ENCODE results near the gene WDR4. TPM values are rescaled to one million over a fixed set of nuclear protein-coding genes. Genes with fewer than 3 reads are reported as not detected.

WDR4 gene
- total RNA-seq, 1 experiment from 2014 or later: 15.3 TPM

DNA sequence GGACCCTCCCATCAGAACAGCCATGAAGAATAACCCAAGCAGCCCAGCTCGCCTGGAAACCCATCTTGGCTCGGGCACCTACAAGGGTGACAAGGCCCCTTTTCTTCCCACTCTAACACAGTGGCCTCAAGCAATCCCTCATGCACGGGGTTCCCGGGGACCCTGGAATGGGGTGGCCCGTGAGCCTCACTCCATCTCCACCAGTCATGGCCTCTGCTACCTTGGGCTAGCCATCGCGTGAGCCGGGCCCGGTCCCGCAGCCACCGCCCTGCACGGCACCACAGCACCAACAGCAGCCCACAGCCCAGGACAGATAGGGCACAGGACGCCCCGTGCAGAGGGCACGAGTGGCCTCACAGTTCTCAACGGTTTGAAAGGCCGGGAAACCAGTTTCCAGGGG, 19.0 kb downstream of the WDR4 start:
- Histone ChIP-seq H3K27ac (ENCODE audit: low read length) (no peak overlapping the region), H3K79me2 (ENCODE audit: low read length) (peaks cover 58% of the 10 kb centered on the region), H3K9me2 (replicated peaks; ENCODE audit: insufficient read depth, low read length) (no peaks in the 10 kb centered on the region), H3K4me3 (ENCODE audit: low read length) (no peak overlapping the region), H3K9me3 (ENCODE audit: low read length) (no peaks in the 10 kb centered on the region), H3K9ac (ENCODE audit: low read length) (no peak overlapping the region), H3K4me2 (ENCODE audit: low read depth, low read length, poor library complexity, severe bottlenecking) (no peak overlapping the region), H4K20me1 (ENCODE audit: insufficient read depth, low read depth, low read length) (peaks cover 57% of the 10 kb centered on the region), H2AFZ (ENCODE audit: low read length) (no peak overlapping the region), H3K4me1 (ENCODE audit: low read length) (no peaks in the 10 kb centered on the region), H3K36me3 (ENCODE audit: insufficient read depth, low read length) (peaks cover 14% of the 10 kb centered on the region; the same call in 1 of the 2 replicates), H3K27me3 (ENCODE audit: low read length) (no peaks in the 10 kb centered on the region)
- DNase-seq: no peak

DNA sequence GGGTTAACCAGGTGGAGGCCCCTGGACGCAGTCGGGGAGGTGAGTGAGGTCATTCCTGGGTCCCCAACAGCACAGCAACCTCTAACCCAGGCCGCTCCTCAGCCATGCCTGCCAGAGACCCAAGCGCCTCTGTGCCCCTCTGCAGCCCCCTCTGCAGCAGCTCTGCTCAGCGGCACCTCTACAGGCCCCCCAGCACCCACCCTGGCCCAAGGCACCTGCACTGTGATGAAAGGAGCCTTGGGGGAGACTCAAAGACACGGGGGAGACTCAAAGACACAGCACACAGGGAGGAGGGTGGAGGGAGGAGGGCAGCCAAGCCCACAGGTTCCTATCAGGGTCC, 19.5 kb downstream of the WDR4 start:
- H3K4me2 ChIP-seq (ENCODE audit: low read depth, low read length, poor library complexity, severe bottlenecking): no peak overlapping the region
- no peak for DNase-seq
- H3K36me3 ChIP-seq (ENCODE audit: insufficient read depth, low read length): peaks cover 17% of the 10 kb centered on the region; the same call in 1 of the 2 replicates
- no peak overlapping the region for H2AFZ ChIP-seq (ENCODE audit: low read length)
- H3K79me2 ChIP-seq (ENCODE audit: low read length): peaks cover 53% of the 10 kb centered on the region
- no peaks in the 10 kb centered on the region for H3K9me2 ChIP-seq (replicated peaks; ENCODE audit: insufficient read depth, low read length)
- no peak overlapping the region for H3K4me3 ChIP-seq (ENCODE audit: low read length)
- H4K20me1 ChIP-seq (ENCODE audit: insufficient read depth, low read depth, low read length): peaks cover 57% of the 10 kb centered on the region
- no peaks in the 10 kb centered on the region for H3K9me3 ChIP-seq (ENCODE audit: low read length)
- no peak overlapping the region for H3K27ac ChIP-seq (ENCODE audit: low read length)
- no peaks in the 10 kb centered on the region for H3K27me3 ChIP-seq (ENCODE audit: low read length)
- H3K9ac ChIP-seq (ENCODE audit: low read length): no peak overlapping the region
- no peaks in the 10 kb centered on the region for H3K4me1 ChIP-seq (ENCODE audit: low read length)

DNA sequence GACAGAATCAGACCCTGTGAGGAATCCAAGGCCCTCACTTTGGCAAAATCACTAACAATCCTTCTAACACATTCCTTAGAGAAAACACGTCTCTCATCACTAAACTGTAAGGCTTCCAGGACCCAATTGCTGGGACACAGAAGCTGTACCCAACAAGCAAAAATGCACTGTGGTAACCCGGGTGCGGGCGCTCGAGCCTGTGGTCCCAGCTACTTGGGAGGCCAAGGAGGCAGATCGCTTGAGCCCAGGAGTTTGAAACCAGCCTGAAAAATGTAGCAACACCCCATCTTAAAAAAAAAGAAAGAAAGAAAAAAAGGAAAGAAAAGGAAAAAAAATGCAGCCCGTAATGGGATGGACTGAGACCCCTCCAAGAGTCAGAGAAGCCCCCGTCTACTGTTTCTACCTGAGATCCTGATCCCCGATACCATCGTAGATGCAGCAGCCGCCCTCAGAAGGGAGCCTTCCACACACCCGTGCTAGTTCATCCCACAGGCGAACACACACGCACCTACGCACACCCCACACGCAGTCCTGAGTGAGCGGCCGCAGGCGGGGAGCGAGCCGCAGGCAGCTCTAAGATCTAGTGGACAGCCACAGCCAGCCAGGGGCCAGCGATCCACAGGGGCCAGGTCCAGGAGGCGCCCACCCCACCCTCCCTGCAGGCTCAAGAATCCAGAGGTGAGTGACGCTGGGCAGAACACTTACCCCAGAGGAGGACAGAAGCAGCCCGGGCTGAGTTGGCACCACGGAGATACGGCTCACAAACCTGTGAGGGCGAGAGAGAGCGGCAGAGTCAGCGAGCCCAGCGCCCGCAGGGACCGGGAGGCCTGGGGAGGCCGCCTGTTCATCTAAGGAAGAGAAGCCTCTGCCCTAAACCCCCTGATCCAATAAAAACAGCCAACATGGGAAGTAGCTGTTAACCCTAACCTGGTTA, 20.1 kb downstream of the WDR4 start:
- peaks cover 46% of the 10 kb centered on the region for H3K79me2 ChIP-seq (ENCODE audit: low read length)
- peaks cover 58% of the 10 kb centered on the region for H4K20me1 ChIP-seq (ENCODE audit: insufficient read depth, low read depth, low read length)
- H3K4me3 ChIP-seq (ENCODE audit: low read length): no peak overlapping the region
- no peaks in the 10 kb centered on the region for H3K27me3 ChIP-seq (ENCODE audit: low read length)
- H3K36me3 ChIP-seq (ENCODE audit: insufficient read depth, low read length): peaks cover 17% of the 10 kb centered on the region; the same call in 1 of the 2 replicates
- no peaks in the 10 kb centered on the region for H3K9me3 ChIP-seq (ENCODE audit: low read length)
- no peaks in the 10 kb centered on the region for H3K4me1 ChIP-seq (ENCODE audit: low read length)
- no peaks in the 10 kb centered on the region for H3K9me2 ChIP-seq (replicated peaks; ENCODE audit: insufficient read depth, low read length)
- H3K27ac ChIP-seq (ENCODE audit: low read length): no peak overlapping the region
- no peak overlapping the region for H3K4me2 ChIP-seq (ENCODE audit: low read depth, low read length, poor library complexity, severe bottlenecking)
- H3K9ac ChIP-seq (ENCODE audit: low read length): no peak overlapping the region
- H2AFZ ChIP-seq (ENCODE audit: low read length): no peak overlapping the region
- no peak for DNase-seq

DNA sequence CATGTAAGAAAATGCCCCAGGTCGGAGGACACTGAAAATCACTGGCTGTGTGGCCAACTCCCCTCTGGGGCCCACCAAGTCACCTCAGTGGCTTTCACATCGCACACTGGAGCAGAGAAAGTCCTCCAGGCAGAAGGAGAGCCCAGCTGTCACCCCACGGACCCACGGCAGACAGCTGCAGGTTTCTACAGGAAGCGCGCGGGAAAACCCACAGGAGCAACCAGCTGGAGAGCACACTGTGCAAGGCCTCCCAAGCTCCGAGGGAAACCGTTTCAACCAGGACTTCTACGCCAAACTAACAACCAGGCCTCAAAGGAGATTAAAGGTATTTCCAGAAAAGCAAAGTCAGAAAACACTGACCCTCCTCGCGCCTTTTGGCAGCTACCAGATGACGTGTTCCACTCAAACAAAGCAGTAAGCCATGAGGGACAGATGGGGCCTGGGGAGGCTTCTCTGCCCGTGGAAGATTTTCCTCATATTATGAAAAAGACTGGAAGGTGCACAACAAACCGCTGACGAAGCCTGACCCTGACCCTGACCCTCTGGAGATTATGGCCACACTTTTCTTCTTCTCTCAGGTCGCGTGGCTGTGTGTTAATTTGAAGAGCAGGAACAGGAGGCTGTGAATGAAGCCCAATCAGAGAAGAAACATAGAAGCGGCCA, 21.0 kb downstream of the WDR4 start:
- Histone ChIP-seq H4K20me1 (ENCODE audit: insufficient read depth, low read depth, low read length) (peaks cover 56% of the 10 kb centered on the region), H3K4me1 (ENCODE audit: low read length) (no peaks in the 10 kb centered on the region), H3K27ac (ENCODE audit: low read length) (no peak overlapping the region), H3K9me2 (replicated peaks; ENCODE audit: insufficient read depth, low read length) (no peaks in the 10 kb centered on the region), H3K36me3 (ENCODE audit: insufficient read depth, low read length) (peaks cover 17% of the 10 kb centered on the region; the same call in 1 of the 2 replicates), H3K9ac (ENCODE audit: low read length) (no peak overlapping the region), H3K79me2 (ENCODE audit: low read length) (peaks cover 41% of the 10 kb centered on the region), H3K9me3 (ENCODE audit: low read length) (no peaks in the 10 kb centered on the region), H3K4me3 (ENCODE audit: low read length) (no peak overlapping the region), H2AFZ (ENCODE audit: low read length) (no peak overlapping the region), H3K27me3 (ENCODE audit: low read length) (no peaks in the 10 kb centered on the region), H3K4me2 (ENCODE audit: low read depth, low read length, poor library complexity, severe bottlenecking) (no peak overlapping the region)
- DNase-seq: no peak

DNA sequence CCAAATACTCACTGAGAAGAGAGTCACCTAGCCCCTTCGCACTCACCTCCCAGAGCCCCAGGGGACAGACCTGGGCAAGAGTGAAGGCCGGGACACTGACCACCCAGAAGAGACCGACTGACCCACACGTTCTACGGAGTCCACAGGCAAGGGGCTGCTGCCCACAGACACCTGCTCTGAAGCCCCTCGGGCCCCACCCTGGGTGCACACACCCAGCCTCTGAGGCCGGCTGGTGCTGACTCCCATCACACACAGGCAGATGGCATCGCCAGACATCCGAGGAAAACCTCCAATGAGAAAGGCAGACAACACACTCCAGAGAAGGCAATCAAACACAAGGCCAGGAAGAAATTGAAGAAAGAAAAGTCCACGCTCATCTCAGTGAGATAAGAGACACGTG, 22.1 kb downstream of the WDR4 start:
- peaks cover 17% of the 10 kb centered on the region; the same call in 1 of the 2 replicates for H3K36me3 ChIP-seq (ENCODE audit: insufficient read depth, low read length)

DNA sequence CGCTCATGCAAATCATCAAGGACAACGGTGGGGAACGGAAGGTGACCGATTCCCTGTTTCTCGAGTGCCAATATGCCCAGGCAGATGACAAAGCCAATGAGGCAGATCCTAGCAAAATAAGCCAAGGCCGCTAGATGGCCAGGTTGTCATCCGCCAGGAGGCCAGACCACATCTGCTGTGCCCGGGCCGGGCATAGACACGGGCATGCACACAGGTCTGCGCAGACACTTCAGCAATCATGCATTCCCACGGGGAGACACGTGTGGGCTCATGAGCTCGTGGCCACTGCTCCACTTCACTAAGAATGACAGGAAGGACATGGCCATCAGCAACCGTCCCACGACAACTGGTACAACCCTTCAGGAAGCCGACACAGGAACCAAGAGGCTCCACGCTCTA, 23.4 kb downstream of the WDR4 start:
- H3K4me1 ChIP-seq (ENCODE audit: low read length): no peaks in the 10 kb centered on the region
- H4K20me1 ChIP-seq (ENCODE audit: insufficient read depth, low read depth, low read length): peaks cover 45% of the 10 kb centered on the region
- H3K36me3 ChIP-seq (ENCODE audit: insufficient read depth, low read length): peaks cover 17% of the 10 kb centered on the region; the same call in 1 of the 2 replicates
- no peak overlapping the region for H3K4me3 ChIP-seq (ENCODE audit: low read length)
- H3K27ac ChIP-seq (ENCODE audit: low read length): no peak overlapping the region
- peaks cover 30% of the 10 kb centered on the region for H3K79me2 ChIP-seq (ENCODE audit: low read length)
- no peak for DNase-seq
- no peak overlapping the region for H3K9ac ChIP-seq (ENCODE audit: low read length)
- no peak overlapping the region for H3K4me2 ChIP-seq (ENCODE audit: low read depth, low read length, poor library complexity, severe bottlenecking)
- no peak overlapping the region for H2AFZ ChIP-seq (ENCODE audit: low read length)
- H3K9me2 ChIP-seq (replicated peaks; ENCODE audit: insufficient read depth, low read length): no peaks in the 10 kb centered on the region
- H3K27me3 ChIP-seq (ENCODE audit: low read length): no peaks in the 10 kb centered on the region
- no peaks in the 10 kb centered on the region for H3K9me3 ChIP-seq (ENCODE audit: low read length)

More for the DNA sequence above, 22.1 kb downstream of the WDR4 start:
- H3K9ac ChIP-seq (ENCODE audit: low read length): no peak overlapping the region
- H2AFZ ChIP-seq (ENCODE audit: low read length): no peak overlapping the region
- H3K4me2 ChIP-seq (ENCODE audit: low read depth, low read length, poor library complexity, severe bottlenecking): no peak overlapping the region
- H3K4me1 ChIP-seq (ENCODE audit: low read length): no peaks in the 10 kb centered on the region
- peaks cover 52% of the 10 kb centered on the region for H4K20me1 ChIP-seq (ENCODE audit: insufficient read depth, low read depth, low read length)
- DNase-seq: no peak
- H3K4me3 ChIP-seq (ENCODE audit: low read length): no peak overlapping the region
- H3K27ac ChIP-seq (ENCODE audit: low read length): no peak overlapping the region
- H3K9me2 ChIP-seq (replicated peaks; ENCODE audit: insufficient read depth, low read length): no peaks in the 10 kb centered on the region
- no peaks in the 10 kb centered on the region for H3K27me3 ChIP-seq (ENCODE audit: low read length)
- peaks cover 31% of the 10 kb centered on the region for H3K79me2 ChIP-seq (ENCODE audit: low read length)
- H3K9me3 ChIP-seq (ENCODE audit: low read length): no peaks in the 10 kb centered on the region

DNA sequence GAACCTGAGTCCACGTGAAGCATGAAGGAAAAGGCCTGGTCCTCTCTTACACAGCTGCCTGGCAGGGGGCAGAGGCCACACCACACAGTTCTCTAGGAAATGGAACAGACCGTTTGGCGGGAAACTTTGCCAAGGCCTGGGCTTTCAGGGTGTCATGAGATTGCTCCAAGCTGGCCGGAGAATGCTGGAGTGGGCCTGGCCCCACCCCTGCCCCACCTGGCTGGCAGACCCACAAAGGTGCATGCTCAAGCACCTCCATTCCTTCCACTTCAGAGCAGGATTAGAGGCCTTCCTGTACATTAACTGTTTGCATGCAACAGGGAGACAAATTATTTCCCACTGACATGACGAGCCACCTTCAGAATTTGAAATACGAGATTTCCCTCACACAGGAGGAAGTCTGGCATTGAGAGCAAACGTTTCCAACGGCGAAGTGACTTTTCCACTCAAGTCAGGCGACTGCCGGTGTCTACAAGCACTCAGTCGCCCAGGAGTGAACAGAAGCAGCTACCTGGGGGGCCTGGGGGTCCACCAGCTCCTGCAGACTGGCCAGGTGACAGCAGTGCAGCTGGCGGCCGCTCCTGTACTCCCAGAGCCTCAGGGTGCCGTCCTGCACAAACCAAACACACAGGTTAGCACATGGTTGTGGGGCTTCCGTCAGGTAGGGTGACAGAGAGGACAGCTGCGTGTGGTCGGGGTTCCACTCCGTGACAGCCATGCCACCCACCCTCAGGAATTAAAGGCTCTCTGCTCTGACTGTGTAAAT, 24.0 kb downstream of the WDR4 start:
- Histone ChIP-seq H3K9me3 (ENCODE audit: low read length) (no peaks in the 10 kb centered on the region), H2AFZ (ENCODE audit: low read length) (no peak overlapping the region), H3K27me3 (ENCODE audit: low read length) (no peaks in the 10 kb centered on the region), H3K79me2 (ENCODE audit: low read length) (peaks cover 28% of the 10 kb centered on the region), H4K20me1 (ENCODE audit: insufficient read depth, low read depth, low read length) (peaks cover 43% of the 10 kb centered on the region), H3K27ac (ENCODE audit: low read length) (no peak overlapping the region), H3K4me1 (ENCODE audit: low read length) (no peaks in the 10 kb centered on the region), H3K9ac (ENCODE audit: low read length) (no peak overlapping the region), H3K9me2 (replicated peaks; ENCODE audit: insufficient read depth, low read length) (no peaks in the 10 kb centered on the region), H3K4me3 (ENCODE audit: low read length) (no peak overlapping the region), H3K4me2 (ENCODE audit: low read depth, low read length, poor library complexity, severe bottlenecking) (no peak overlapping the region), H3K36me3 (ENCODE audit: insufficient read depth, low read length) (peaks cover 13% of the 10 kb centered on the region; the same call in 1 of the 2 replicates)
- no peak for DNase-seq
